ENCODE results near the gene CASP12.

Gene CASP12

GRCh38 chr11:104866815-104867214 lies 31.4 kb downstream of the CASP12 start:
- no CpG with 5 or more reads among the region's 2 CpGs for WGBS (ENCODE audit: insufficient coverage, insufficient read length)
- Histone ChIP-seq H3K4me3 (ENCODE audit: low read length) (no peak overlapping the region), H3K9me3 (ENCODE audit: control insufficient read depth, insufficient read depth, low read length) (no peaks in the 10 kb centered on the region), H3K36me3 (ENCODE audit: control insufficient read depth, insufficient read depth, low read length) (no peaks in the 10 kb centered on the region), H3K27me3 (ENCODE audit: control insufficient read depth, insufficient read depth, low read length) (no peaks in the 10 kb centered on the region), H3K27ac (ENCODE audit: low read length) (no peak overlapping the region), H3K4me1 (ENCODE audit: control insufficient read depth, insufficient read depth, low read length) (no peaks in the 10 kb centered on the region)
- no peak for DNase-seq (ENCODE audit: low read depth, low spot score)

- Histone ChIP-seq H3K9me3 (ENCODE audit: control insufficient read depth, insufficient read depth, low read length) (no peaks in the 10 kb centered on the region), H3K36me3 (ENCODE audit: control insufficient read depth, insufficient read depth, low read length) (no peaks in the 10 kb centered on the region), H3K4me3 (ENCODE audit: low read length) (no peak overlapping the region), H3K27me3 (ENCODE audit: control insufficient read depth, insufficient read depth, low read length) (no peaks in the 10 kb centered on the region), H3K4me1 (ENCODE audit: control insufficient read depth, insufficient read depth, low read length) (peaks cover 1% of the 10 kb centered on the region; the same call in 1 of the 2 replicates), H3K27ac (ENCODE audit: low read length) (no peak overlapping the region)
- no peak for DNase-seq (ENCODE audit: low read depth, low spot score)
- WGBS (ENCODE audit: insufficient coverage, insufficient read length): no CpG with 5 or more reads among the region's 7 CpGs
These were observed 39.1 kb downstream of the CASP12 start for GRCh38 chr11:104858882-104859775.

DNA sequence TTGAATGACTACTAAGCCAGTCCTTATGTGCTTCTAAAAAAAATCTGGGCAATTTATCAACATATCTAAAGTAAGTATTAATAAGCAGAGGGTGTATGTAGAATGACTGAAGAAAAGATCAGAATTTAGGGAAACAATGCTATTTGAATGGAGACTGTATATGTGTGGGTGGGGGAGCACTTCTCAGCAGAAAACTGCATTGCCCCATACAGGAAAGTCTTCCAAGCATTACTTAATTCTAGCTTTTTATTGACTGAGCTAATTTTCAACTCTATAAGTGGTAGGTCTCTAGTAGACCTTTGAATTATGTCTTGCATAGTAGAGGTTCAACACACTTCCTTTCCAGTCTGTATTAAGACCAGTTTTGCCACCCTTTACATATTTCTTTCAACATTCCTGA lies 41.7 kb downstream of the CASP12 start:
- no peaks in the 10 kb centered on the region for H3K9me3 ChIP-seq (ENCODE audit: control insufficient read depth, insufficient read depth, low read length)

DNA sequence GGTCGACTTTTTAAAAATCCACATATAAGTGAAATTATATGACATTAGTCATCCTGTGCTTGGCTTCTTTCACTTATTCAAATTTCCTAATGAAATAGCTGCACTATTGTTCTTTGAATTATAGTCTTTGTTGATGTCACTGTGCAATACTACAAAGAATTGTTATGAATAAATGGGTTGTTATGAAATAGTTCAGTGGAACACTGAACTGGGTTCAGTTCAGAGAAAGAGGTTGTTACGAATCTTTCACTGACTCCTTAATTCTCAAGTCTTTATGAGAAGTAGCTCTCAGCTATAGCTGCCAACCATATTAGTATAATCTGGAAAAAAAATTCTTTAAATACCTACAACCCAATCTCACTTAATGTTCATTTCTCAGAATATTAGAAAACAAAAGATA lies 42.3 kb downstream of the CASP12 start:
- no peak overlapping the region for H3K4me3 ChIP-seq (ENCODE audit: low read length)
- no peak for DNase-seq (ENCODE audit: low read depth, low spot score)
- peaks cover 1% of the 10 kb centered on the region; the same call in 1 of the 2 replicates for H3K4me1 ChIP-seq (ENCODE audit: control insufficient read depth, insufficient read depth, low read length)
- no peaks in the 10 kb centered on the region for H3K27me3 ChIP-seq (ENCODE audit: control insufficient read depth, insufficient read depth, low read length)
- no CpG with 5 or more reads among the region's 2 CpGs for WGBS (ENCODE audit: insufficient coverage, insufficient read length)
- no peaks in the 10 kb centered on the region for H3K9me3 ChIP-seq (ENCODE audit: control insufficient read depth, insufficient read depth, low read length)
- no peaks in the 10 kb centered on the region for H3K36me3 ChIP-seq (ENCODE audit: control insufficient read depth, insufficient read depth, low read length)
- no peak overlapping the region for H3K27ac ChIP-seq (ENCODE audit: low read length)

More for the DNA sequence above, 41.7 kb downstream of the CASP12 start:
- Histone ChIP-seq H3K27ac (ENCODE audit: low read length) (no peak overlapping the region), H3K27me3 (ENCODE audit: control insufficient read depth, insufficient read depth, low read length) (no peaks in the 10 kb centered on the region), H3K36me3 (ENCODE audit: control insufficient read depth, insufficient read depth, low read length) (no peaks in the 10 kb centered on the region), H3K4me3 (ENCODE audit: low read length) (no peak overlapping the region), H3K4me1 (ENCODE audit: control insufficient read depth, insufficient read depth, low read length) (peaks cover 1% of the 10 kb centered on the region; the same call in 1 of the 2 replicates)
- DNase-seq (ENCODE audit: low read depth, low spot score): no peak

DNA sequence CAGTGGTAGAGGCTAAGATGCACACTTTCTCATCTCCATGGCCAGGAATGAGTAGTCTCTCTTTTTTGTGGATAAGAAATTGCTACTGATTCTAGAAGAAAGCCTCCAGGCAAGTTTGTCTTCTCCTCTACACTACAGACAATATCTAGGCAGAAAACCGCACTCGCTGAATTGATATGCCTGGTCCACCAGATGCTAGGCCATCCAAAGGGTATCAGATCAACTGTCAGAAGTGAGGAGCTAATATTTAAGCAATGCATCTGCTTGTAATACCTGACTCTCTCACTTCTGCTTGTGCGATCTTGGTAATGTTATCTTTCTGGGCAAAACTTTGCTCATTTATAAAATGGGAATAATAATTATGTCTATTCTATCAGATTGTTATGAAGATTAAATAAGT lies 45.0 kb downstream of the CASP12 start:
- H3K36me3 ChIP-seq (ENCODE audit: control insufficient read depth, insufficient read depth, low read length): no peaks in the 10 kb centered on the region
- H3K4me3 ChIP-seq (ENCODE audit: low read length): no peak overlapping the region
- no peak overlapping the region for H3K27ac ChIP-seq (ENCODE audit: low read length)
- WGBS (ENCODE audit: insufficient coverage, insufficient read length): no CpG with 5 or more reads among the region's 3 CpGs
- no peak for DNase-seq (ENCODE audit: low read depth, low spot score)
- H3K27me3 ChIP-seq (ENCODE audit: control insufficient read depth, insufficient read depth, low read length): no peaks in the 10 kb centered on the region
- H3K4me1 ChIP-seq (ENCODE audit: control insufficient read depth, insufficient read depth, low read length): no peaks in the 10 kb centered on the region
- no peaks in the 10 kb centered on the region for H3K9me3 ChIP-seq (ENCODE audit: control insufficient read depth, insufficient read depth, low read length)

DNA sequence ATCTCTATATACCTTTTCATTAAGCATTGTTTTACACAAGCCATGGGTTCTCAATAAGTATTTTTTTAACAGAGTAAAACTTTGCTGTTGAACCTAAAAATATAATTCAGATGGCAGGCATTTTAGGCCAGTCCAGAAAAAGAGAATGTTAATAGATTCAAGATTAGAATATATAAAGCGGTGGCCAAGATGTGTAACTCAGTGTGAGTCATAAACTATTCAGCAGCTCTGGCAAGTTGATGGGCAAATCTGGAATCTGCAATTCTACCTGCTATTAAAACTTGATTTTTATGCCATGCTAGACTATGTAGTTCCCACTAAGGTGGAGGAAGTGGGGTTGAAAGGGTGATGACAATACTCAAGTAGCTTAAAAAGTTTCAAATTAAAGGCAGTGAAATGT lies 45.4 kb downstream of the CASP12 start:
- H3K27me3 ChIP-seq (ENCODE audit: control insufficient read depth, insufficient read depth, low read length): no peaks in the 10 kb centered on the region
- no peaks in the 10 kb centered on the region for H3K9me3 ChIP-seq (ENCODE audit: control insufficient read depth, insufficient read depth, low read length)
- no peak overlapping the region for H3K4me3 ChIP-seq (ENCODE audit: low read length)
- no peaks in the 10 kb centered on the region for H3K36me3 ChIP-seq (ENCODE audit: control insufficient read depth, insufficient read depth, low read length)
- no peak overlapping the region for H3K27ac ChIP-seq (ENCODE audit: low read length)
- no peaks in the 10 kb centered on the region for H3K4me1 ChIP-seq (ENCODE audit: control insufficient read depth, insufficient read depth, low read length)
- DNase-seq (ENCODE audit: low read depth, low spot score): no peak
- WGBS (ENCODE audit: insufficient coverage, insufficient read length): no CpG with 5 or more reads among the region's 1 CpG

GRCh38 chr11:104846216-104846615 lies 52.0 kb downstream of the CASP12 start:
- H3K27me3 ChIP-seq (ENCODE audit: control insufficient read depth, insufficient read depth, low read length): no peaks in the 10 kb centered on the region
- no CpG with 5 or more reads among the region's 3 CpGs for WGBS (ENCODE audit: insufficient coverage, insufficient read length)
- DNase-seq (ENCODE audit: low read depth, low spot score): no peak

DNA sequence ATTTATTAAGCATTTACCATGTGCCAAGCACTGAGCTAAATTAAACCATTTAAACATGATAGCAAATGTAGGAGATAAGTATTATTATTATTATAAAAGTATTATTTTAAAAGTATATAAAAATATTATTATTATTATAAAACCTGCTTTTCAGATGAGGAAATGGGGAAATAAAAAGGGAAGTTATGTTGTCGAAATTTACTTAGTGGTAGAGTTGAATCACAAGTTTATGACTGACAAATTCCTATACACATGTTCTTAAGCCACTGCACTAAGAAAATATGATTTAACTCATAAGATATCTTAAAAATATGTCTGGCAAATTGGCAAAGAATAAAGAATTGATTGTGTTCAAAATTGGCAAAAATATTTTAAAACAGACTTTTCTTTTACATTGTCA lies 53.8 kb downstream of the CASP12 start:
- no peaks in the 10 kb centered on the region for H3K36me3 ChIP-seq (ENCODE audit: control insufficient read depth, insufficient read depth, low read length)
- no peak for DNase-seq (ENCODE audit: low read depth, low spot score)
- WGBS (ENCODE audit: insufficient coverage, insufficient read length): 100% methylated on average over 1 of the region's 1 CpG
- no peak overlapping the region for H3K27ac ChIP-seq (ENCODE audit: low read length)
- H3K9me3 ChIP-seq (ENCODE audit: control insufficient read depth, insufficient read depth, low read length): no peaks in the 10 kb centered on the region
- H3K4me3 ChIP-seq (ENCODE audit: low read length): no peak overlapping the region
- H3K27me3 ChIP-seq (ENCODE audit: control insufficient read depth, insufficient read depth, low read length): no peaks in the 10 kb centered on the region
- H3K4me1 ChIP-seq (ENCODE audit: control insufficient read depth, insufficient read depth, low read length): no peaks in the 10 kb centered on the region

More at GRCh38 chr11:104846216-104846615, 52.0 kb downstream of the CASP12 start:
- no peaks in the 10 kb centered on the region for H3K4me1 ChIP-seq (ENCODE audit: control insufficient read depth, insufficient read depth, low read length)
- no peaks in the 10 kb centered on the region for H3K36me3 ChIP-seq (ENCODE audit: control insufficient read depth, insufficient read depth, low read length)
- H3K27ac ChIP-seq (ENCODE audit: low read length): no peak overlapping the region
- no peaks in the 10 kb centered on the region for H3K9me3 ChIP-seq (ENCODE audit: control insufficient read depth, insufficient read depth, low read length)
- H3K4me3 ChIP-seq (ENCODE audit: low read length): no peak overlapping the region

DNA sequence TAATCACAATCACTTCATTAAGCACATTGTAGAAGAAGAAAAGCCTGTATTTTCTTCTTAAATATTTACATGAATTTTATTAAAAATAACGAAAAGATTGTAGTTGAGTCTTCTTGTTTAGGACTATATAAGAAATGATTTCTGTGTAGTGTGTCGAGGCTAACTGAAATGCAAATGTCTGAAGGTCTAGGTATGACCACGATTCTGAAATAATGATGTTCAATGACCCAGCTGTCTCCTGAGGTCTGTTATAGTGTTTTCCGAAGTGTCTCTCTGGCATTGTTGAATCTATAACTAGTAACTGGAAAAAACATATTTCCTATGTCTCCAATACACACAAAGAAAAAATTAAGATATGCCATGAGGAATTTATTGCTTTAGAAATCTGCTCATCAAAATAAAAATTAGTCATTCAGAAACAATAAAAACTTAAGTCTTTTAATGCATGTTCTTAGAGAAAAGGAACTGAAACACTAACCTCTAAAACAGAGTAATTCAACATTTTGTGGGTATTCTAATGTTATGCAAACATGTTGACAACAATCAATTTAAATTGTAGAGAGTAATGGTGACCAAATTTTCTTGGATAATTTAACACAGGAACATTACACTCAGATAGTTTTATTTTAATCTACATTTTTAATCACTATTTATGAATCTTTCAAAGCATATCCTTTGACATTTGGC lies 55.0 kb downstream of the CASP12 start:
- Histone ChIP-seq H3K4me3 (ENCODE audit: low read length) (no peak overlapping the region), H3K27ac (ENCODE audit: low read length) (no peak overlapping the region), H3K9me3 (ENCODE audit: control insufficient read depth, insufficient read depth, low read length) (no peaks in the 10 kb centered on the region), H3K36me3 (ENCODE audit: control insufficient read depth, insufficient read depth, low read length) (no peaks in the 10 kb centered on the region; the same call in 1 of the 2 replicates), H3K4me1 (ENCODE audit: control insufficient read depth, insufficient read depth, low read length) (no peaks in the 10 kb centered on the region), H3K27me3 (ENCODE audit: control insufficient read depth, insufficient read depth, low read length) (no peaks in the 10 kb centered on the region)
- 100% methylated on average over 1 of the region's 4 CpGs for WGBS (ENCODE audit: insufficient coverage, insufficient read length)
- DNase-seq (ENCODE audit: low read depth, low spot score): no peak

GRCh38 chr11:104841973-104842525 lies 56.2 kb downstream of the CASP12 start:
- WGBS (ENCODE audit: insufficient coverage, insufficient read length): no CpG with 5 or more reads among the region's 2 CpGs

More at GRCh38 chr11:104841973-104842525, 56.2 kb downstream of the CASP12 start:
- Histone ChIP-seq H3K4me3 (ENCODE audit: low read length) (no peak overlapping the region), H3K9me3 (ENCODE audit: control insufficient read depth, insufficient read depth, low read length) (no peaks in the 10 kb centered on the region), H3K27me3 (ENCODE audit: control insufficient read depth, insufficient read depth, low read length) (no peaks in the 10 kb centered on the region), H3K36me3 (ENCODE audit: control insufficient read depth, insufficient read depth, low read length) (no peaks in the 10 kb centered on the region; the same call in 1 of the 2 replicates), H3K27ac (ENCODE audit: low read length) (no peak overlapping the region), H3K4me1 (ENCODE audit: control insufficient read depth, insufficient read depth, low read length) (no peaks in the 10 kb centered on the region)
- no peak for DNase-seq (ENCODE audit: low read depth, low spot score)

Measured in iPS DF 6.9 (cell line).